Ramos (cell line): ENCODE data around the gene ZNF684.
"Not testable (repeated sequence)": the region's sequence is repeated elsewhere in the genome, so short reads cannot be mapped to it uniquely, and the experiment has no call there.

Experiments used
- in situ Hi-C: fragments of 300-500 bp; cut with MboI; formaldehyde crosslinking; loops from one replicate; pipeline ENCODE4 v1.14.3; 2022; ENCODE audit warnings: low sequenced_read_pairs; ENCODE audit not compliant: unreplicated experiment

The ZNF684 gene

GRCh38 chr1:40564913-40565312, 33.5 kb downstream of the ZNF684 start:
- in situ Hi-C loops: no loop called here

- in situ Hi-C loops: no loop called here
These were observed 36.4 kb downstream of the ZNF684 start for GRCh38 chr1:40567825-40568224.

- in situ Hi-C loops: not testable (repeated sequence)
These were observed 43.4 kb downstream of the ZNF684 start for GRCh38 chr1:40574805-40575204.

- in situ Hi-C loops: no loop called here
These were observed 43.9 kb downstream of the ZNF684 start for GRCh38 chr1:40575336-40575735.

- in situ Hi-C loops: no loop called here
These were observed 50.7 kb downstream of the ZNF684 start for GRCh38 chr1:40582116-40582515.

GRCh38 chr1:40583980-40584379, 52.5 kb downstream of the ZNF684 start:
- in situ Hi-C loops: no loop called here

DNA sequence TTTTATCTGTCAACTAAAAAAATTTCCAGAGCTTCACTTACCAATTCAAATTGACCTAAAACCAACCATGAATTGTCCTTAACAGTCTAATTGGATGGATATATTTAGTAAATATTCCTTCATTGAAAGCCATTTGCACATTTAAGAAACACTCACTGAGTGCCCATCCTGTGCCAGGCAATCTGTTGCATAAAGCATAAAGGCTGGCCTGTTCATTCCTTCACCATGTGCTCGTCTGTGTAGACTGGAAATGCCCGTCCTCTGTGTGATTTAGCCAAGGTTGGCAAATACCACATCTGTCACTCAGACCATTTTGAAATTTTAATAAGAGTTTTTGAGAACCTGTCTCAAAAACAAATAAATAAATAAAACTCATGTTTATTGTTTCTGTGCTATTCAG, 57.1 kb downstream of the ZNF684 start:
- in situ Hi-C loops: no loop called here

DNA sequence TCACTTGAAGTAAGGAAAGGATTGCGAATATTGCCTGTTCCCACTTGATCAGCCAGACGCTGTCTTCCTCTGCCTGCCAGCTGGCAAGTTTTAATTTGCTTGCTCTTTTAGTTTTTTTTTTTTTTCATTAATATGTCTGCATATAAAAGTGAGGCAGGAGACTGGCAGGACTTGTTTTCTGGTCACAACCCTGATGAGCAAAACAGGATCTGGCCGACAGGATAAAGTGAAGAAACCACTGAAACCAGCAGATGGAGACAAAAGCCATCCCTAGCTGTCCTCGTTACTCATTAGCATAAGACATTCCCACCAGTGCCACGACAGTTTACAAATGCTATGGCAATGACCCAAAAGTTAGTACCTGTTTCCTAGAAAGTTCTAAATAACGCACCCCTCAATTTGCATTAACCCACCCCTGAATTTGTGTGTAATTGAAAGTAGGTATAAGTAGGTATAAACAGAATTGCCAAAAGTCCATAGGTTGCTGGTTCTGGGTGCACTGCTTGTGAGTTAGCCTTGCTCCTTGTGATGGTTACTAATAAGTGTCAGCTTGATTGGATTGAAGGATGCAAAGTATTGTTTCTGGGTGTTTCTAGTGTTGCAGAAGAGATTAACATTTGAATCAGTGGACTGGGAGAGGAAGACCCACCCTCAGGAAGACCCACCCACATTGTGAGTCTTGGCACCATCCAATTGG, 60.8 kb downstream of the ZNF684 start:
- in situ Hi-C loops: loop anchor here (10.0 kb wide), 1 partner anchor 263 kb away; no protein-coding TSS in a partner anchor

DNA sequence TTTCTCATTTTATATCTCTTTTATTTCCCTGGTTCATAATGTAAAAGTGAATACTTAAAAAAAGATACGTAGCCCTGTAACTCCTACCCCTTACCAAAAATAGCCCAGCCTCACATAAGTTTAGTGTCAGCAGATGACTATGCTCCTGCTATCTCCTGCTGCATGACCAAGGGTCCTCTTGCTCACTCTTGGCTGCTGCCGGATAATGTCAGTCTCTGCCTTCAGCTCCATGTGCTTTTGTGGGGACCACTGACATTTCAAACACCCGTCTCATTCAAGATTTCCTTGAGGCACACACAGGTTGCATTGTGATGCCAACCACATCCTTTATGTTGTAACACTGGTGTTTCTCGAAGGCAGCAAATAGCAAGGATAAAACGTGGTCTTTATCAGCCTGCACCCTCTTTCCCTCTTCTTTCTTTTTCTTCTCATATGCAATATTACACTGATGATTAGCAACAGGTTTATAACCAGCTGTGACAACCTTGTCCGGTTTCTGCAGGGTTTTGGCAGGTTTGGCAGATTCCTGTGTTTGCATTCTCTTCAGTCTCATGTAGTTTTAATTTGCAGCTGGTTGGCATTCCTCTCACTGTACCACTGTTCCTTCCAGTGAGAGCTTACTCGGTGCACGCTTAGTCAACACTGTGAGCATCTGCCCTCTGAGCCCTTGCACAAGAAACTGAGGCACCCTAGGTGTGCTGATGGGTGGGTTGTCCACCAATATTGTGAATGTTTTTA, 62.2 kb downstream of the ZNF684 start:
- in situ Hi-C loops: loop anchor here (10.0 kb wide), 1 partner anchor 261 kb away; no protein-coding TSS in a partner anchor

GRCh38 chr1:40594187-40594531, 62.7 kb downstream of the ZNF684 start:
- in situ Hi-C loops: loop anchor here (10.0 kb wide), 1 partner anchor 261 kb away; no protein-coding TSS in a partner anchor

GRCh38 chr1:40595623-40596022, 64.2 kb downstream of the ZNF684 start:
- in situ Hi-C loops: loop anchor here (10.0 kb wide), 1 partner anchor 259 kb away; no protein-coding TSS in a partner anchor
